HG03442 (cell line): ENCODE data around the gene ZNF792.
"Not testable (repeated sequence)": the region's sequence is repeated elsewhere in the genome, so short reads cannot be mapped to it uniquely, and the experiment has no call there.

ENCODE experiments used
- ATAC-seq: cut with Tn5 transposase; IDR thresholded peaks from one replicate; pipeline ENCODE4 v1.9.1; 2021; ENCODE audit warnings: mild to moderate bottlenecking, moderate library complexity; ENCODE audit not compliant: unreplicated experiment

The ZNF792 gene

DNA sequence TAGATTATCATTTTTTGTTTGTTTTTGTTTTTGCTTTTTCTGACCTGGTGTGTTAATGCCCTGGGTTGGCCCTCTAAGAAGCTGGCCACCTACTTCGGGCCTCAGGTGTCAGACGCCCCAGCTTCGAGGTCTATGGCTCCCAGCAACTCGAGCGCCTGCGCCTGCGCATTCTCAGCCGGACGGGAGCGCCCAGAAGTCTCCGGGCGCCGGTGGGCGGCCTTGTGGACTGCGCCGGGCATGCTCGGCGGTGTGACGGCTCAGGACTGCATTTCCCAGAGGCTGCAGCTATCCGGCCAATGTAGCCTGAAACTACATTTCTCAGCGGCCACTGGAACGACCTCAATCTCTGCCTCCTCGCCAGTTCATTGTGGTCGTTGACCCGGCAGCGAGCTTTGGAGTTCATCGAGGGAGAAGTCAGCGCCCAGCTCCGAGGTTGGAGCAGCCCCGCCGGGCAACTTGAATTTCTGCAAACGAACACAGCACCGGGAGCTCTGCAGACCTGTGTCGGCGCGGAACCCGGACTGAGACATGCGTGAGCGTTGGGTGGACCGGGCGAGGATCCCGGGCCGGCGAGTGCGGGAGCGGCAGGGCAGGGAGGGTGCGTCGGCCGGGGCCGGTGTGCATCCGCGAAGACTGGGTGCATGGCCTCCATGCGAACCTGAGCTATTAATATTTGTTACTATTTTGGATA, 37.2 kb downstream of the ZNF792 start, which contains the start of gene ZNF30:
TSS of gene ZNF30 (plus strand) at position 219 of the 691 bp plus-strand sequence. CDS start 3,045 bp downstream, outside the sequence.
- ATAC-seq: peak; percentile 95

DNA sequence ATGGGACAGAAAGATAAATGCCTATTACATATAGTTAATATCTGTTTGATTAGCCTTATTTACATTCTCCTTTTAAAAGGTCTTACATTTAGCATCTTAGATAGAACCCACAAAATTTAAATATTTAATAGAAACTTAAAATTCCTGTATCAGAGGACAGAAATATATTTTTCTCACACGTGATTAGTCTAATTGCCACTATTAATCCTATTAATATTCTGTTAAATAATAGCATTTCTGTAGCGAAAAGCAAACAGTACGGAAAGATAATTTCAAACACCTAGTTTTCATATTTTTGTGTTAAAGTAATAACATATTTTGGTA, 37.7 kb downstream of the ZNF792 start:
- ATAC-seq: no peak

DNA sequence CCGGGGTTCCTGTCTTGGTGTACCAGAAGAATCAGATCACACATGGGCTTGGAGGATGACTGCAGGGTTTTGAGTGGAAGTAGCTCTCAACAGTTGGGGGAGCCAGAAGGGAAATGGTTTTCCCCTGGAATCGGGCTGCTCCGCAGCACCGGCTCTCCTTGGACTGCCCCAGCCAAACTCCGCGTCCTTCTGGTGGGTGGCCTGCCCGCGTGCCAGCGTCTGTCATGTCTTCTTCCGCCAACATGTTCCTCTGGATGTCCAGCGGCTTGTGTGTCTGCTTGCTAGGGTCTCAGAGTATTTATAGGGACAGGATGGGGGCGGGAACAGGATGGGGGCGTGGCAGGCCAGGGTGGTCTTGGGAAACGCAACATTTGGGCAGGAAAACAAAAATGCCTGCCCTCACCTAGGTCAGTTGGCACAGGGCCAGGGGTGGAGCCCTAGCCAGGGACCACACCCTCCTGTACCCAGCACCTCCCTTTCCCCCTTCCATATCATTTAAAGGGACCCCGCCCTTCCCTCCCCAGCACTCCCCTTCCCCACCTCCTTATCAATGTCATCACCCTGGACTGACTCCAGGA, 38.7 kb downstream of the ZNF792 start:
- ATAC-seq: no peak

DNA sequence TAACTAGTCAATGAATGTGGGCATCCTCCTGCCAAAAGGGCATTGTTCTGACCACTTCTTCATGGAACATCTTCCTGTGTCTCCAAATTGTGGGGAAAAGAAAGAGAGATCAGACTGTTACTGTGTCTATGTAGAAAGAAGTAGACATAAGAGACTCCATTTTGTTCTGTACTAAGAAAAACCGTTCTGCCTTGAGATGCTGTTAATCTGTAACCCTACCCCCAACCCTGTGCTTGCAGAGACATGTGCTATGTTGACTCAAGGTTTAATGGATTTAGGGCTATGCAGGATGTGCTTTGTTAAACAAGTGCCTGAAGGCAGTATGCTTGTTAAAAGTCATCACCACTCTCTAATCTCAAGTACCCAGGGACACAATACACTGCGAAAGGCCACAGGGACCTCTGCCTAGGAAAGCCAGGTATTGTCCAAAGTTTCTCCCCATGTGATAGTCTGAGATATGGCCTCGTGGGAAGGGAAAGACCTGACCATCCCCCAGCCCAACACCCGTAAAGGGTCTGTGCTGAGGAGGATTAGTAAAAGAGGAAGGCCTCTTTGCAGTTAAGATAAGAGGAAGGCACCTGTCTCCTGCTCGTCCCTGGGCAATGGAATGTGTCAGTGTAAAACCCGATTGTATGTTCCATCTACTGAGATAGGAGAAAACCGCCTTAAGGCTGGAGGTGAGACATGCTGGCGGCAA, 43.8 kb downstream of the ZNF792 start:
- ATAC-seq: not testable (repeated sequence)

DNA sequence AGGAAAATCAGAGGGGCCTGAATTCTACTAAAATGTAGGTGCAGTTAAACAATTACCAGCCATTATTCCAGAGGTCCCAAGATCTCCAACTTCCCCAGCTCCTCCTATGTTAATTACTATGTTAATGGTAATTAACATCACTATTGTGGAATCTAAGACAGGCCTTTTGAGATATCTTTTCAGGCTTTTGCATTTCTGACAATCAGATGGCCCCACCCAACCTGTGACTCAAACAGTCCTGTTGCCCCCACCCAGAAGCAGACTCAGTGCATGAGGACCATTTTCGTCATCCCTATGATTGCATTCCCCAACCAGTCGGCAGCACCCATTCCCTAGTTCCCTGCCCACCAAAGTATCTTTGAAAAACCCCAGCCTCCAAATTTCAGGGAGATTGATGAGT, 45.8 kb downstream of the ZNF792 start:
- ATAC-seq: no peak

DNA sequence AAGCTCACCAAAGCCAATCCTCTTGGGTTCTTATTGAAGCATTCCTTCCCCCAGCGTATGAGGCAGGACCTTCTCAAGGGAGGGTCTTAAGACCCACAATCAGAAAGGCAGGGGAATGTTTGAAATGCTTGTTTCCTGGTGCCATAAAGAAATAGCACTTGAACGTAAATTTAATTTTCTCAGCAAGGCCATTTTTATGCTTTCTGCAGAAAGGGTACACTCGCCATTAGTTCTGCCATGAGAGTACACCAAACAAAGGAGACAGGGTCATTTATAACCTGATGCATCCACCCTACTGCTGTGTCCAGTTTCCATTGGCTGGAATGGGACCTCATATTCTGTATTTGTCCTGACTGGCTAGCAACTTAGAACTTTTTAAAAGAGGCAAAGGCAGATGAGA, 46.9 kb downstream of the ZNF792 start:
- ATAC-seq: not testable (repeated sequence)

DNA sequence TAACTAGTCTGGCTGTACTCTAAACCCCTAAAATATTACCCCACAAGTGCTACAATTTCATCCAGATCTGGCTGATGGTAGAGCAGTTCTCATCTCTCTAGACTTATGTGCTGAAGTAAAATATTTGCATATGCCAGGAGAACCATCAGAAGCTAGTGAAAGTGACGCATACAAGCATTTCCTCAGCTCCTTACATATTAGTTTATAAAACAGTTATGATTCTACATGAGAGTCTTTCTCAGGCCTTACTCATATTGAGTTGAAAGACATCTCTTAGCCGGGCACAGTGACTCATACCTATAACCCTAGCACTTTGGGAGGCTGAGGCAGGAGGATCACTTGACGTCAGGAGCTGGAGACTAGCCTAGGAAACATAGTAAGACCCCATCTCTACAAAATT, 53.3 kb downstream of the ZNF792 start:
- ATAC-seq: no peak
